Measurements from ENCODE around the gene ANKRD31.

GRCh38 chr5:75214409-75214808 lies 22.3 kb downstream of the ANKRD31 start:
- TF ChIP-seq, protein P1, sequence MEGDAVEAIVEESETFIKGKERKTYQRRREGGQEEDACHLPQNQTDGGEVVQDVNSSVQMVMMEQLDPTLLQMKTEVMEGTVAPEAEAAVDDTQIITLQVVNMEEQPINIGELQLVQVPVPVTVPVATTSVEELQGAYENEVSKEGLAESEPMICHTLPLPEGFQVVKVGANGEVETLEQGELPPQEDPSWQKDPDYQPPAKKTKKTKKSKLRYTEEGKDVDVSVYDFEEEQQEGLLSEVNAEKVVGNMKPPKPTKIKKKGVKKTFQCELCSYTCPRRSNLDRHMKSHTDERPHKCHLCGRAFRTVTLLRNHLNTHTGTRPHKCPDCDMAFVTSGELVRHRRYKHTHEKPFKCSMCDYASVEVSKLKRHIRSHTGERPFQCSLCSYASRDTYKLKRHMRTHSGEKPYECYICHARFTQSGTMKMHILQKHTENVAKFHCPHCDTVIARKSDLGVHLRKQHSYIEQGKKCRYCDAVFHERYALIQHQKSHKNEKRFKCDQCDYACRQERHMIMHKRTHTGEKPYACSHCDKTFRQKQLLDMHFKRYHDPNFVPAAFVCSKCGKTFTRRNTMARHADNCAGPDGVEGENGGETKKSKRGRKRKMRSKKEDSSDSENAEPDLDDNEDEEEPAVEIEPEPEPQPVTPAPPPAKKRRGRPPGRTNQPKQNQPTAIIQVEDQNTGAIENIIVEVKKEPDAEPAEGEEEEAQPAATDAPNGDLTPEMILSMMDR (conservative IDR thresholded peaks at IDR 0.05; ENCODE audit: low read depth, low read length) = no peak
- TF ChIP-seq EZH2 (IDR thresholded peaks at IDR 0.05; ENCODE audit: borderline replicate concordance, low read depth, low read length, poor library complexity, severe bottlenecking) = no peak

Measured in A673 (cell line).